H1 (cell line): ENCODE data around the gene GLDC. TPM values are rescaled to one million over a fixed set of nuclear protein-coding genes. Genes with fewer than 3 reads are reported as not detected.

Experiments
- CTCF ChIA-PET: fragments of 300-600 bp; sonication (Branson Sonifier 250); formaldehyde crosslinking; loops from one replicate; lab custom pipeline; 2021; ENCODE audit not compliant: partially characterized antibody; lab: Charles Lee
- POLR2A ChIA-PET: fragments of 300-600 bp; sonication (Branson Sonifier 250); formaldehyde crosslinking; loops from one replicate; lab custom pipeline; 2021; ENCODE audit warnings: inconsistent platforms; ENCODE audit not compliant: partially characterized antibody; lab: Charles Lee
- DNase-seq, 2 experiments: peaks; one replicate each; pipeline versions ENCODE4 v3.0.0 to v3.0.0-alpha.2; 2010 to 2022; ENCODE audit warnings: low spot score in 2 of 2, low read depth in 1 of 2, mixed read lengths in 1 of 2
- FAIRE-seq: peaks from 2 replicates; lab custom pipeline; 2011; peaks lifted over from hg19 to GRCh38; lab: Jason Lieb, UNC
- H2AFZ ChIP-seq: 2 replicates; pipeline ENCODE4 v1.8.1; 2012; ENCODE audit warnings: low read length, inconsistent platforms
- H2AK5ac ChIP-seq: 2 replicates; pipeline ENCODE4 v1.6.1; 2013; ENCODE audit warnings: low read depth, low read length
- H2BK120ac ChIP-seq: replicated peaks from 2 replicates; pipeline ENCODE3; 2013; ENCODE audit warnings: low read depth, low read length, inconsistent platforms
- H2BK12ac ChIP-seq: 2 replicates; pipeline ENCODE4 v1.6.1; 2013; ENCODE audit warnings: low read depth, low read length
- H2BK15ac ChIP-seq: 2 replicates; pipeline ENCODE4 v1.6.1; 2013; ENCODE audit warnings: low read length
- H2BK20ac ChIP-seq: 2 replicates; pipeline ENCODE4 v1.6.1; 2013; ENCODE audit warnings: low read length
- H2BK5ac ChIP-seq: 2 replicates; pipeline ENCODE4 v1.6.1; 2013; ENCODE audit warnings: low read depth, low read length
- H3K14ac ChIP-seq: 2 replicates; pipeline ENCODE4 v1.6.1; 2013; ENCODE audit warnings: inconsistent platforms; ENCODE audit not compliant: insufficient read length
- H3K18ac ChIP-seq: 2 replicates; pipeline ENCODE4 v1.6.1; 2013; ENCODE audit warnings: low read length; ENCODE audit errors: extremely low read depth
- H3K23ac ChIP-seq: 2 replicates; pipeline ENCODE4 v1.6.1; 2013; ENCODE audit warnings: inconsistent platforms; ENCODE audit not compliant: insufficient read length
- H3K23me2 ChIP-seq: 2 replicates; pipeline ENCODE4 v1.6.1; 2013; ENCODE audit warnings: low read depth, low read length
- H3K27ac ChIP-seq: 2 replicates; pipeline ENCODE4 v1.6.1; 2011; ENCODE audit warnings: low read depth, low read length, inconsistent platforms
- H3K27me3 ChIP-seq, 4 experiments: replicated peaks in 1 of 4; 1 replicate in 1 of 4; 2 replicates in 3 of 4; pipeline versions ENCODE4 v1.6.1 to v1.8.1; 2011 to 2013; ENCODE audit warnings: low read length in 3 of 4, mild to moderate bottlenecking in 3 of 4, inconsistent platforms in 2 of 4, mixed read lengths in 2 of 4, moderate library complexity in 1 of 4; ENCODE audit not compliant: control insufficient read depth in 3 of 4, insufficient read depth in 3 of 4; ENCODE audit errors: extremely low read depth in 1 of 4
- H3K36me3 ChIP-seq, 4 experiments: 2 replicates each; pipeline versions ENCODE4 v1.6.1 to v1.8.1; 2011 to 2013; ENCODE audit warnings: mild to moderate bottlenecking in 4 of 4, low read length in 3 of 4, moderate library complexity in 2 of 4, control low read depth in 1 of 4, inconsistent platforms in 1 of 4; ENCODE audit not compliant: insufficient read depth in 4 of 4, control insufficient read depth in 2 of 4
- H3K4ac ChIP-seq: replicated peaks from 2 replicates; pipeline ENCODE3; 2013; ENCODE audit warnings: low read length, low read depth, mixed read lengths, inconsistent platforms; ENCODE audit not compliant: insufficient read length
- H3K4me1 ChIP-seq, 4 experiments: replicated peaks in 1 of 4; 1 replicate in 1 of 4; 2 replicates in 3 of 4; pipeline versions ENCODE4 v1.6.1 to v1.8.1; 2011 to 2013; ENCODE audit warnings: low read length in 3 of 4, inconsistent platforms in 2 of 4, mixed read lengths in 1 of 4; ENCODE audit not compliant: insufficient read depth in 4 of 4, control insufficient read depth in 3 of 4
- H3K4me2 ChIP-seq, 2 experiments: 2 replicates each; pipeline versions ENCODE4 v1.6.1 to v1.8.1; 2011 to 2013; ENCODE audit warnings: low read depth in 2 of 2, low read length in 2 of 2, control low read depth in 1 of 2, inconsistent platforms in 1 of 2, mild to moderate bottlenecking in 1 of 2; ENCODE audit not compliant: insufficient read depth in 1 of 2
- H3K4me3 ChIP-seq, 4 experiments: fragments of 200-600, 300-600 bp in 1 of 4; sonication (generic), shearing (Covaris generic), sonication (Bioruptor Twin) in 1 of 4; 2 replicates each; pipeline versions ENCODE4 v1.5.1 to v1.8.1; 2011 to 2016; ENCODE audit warnings: low read length in 4 of 4, low read depth in 3 of 4, control low read depth in 2 of 4, inconsistent platforms in 2 of 4, mild to moderate bottlenecking in 2 of 4, mixed read lengths in 1 of 4, moderate library complexity in 1 of 4; ENCODE audit not compliant: insufficient read depth in 2 of 4; ENCODE audit errors: extremely low read depth in 1 of 4
- H3K56ac ChIP-seq: replicated peaks from 2 replicates; pipeline ENCODE3; 2013; ENCODE audit warnings: low read depth, mild to moderate bottlenecking, mixed read lengths, low read length, inconsistent platforms; ENCODE audit not compliant: insufficient read length
- H3K79me1 ChIP-seq: 2 replicates; pipeline ENCODE4 v1.6.1; 2013; ENCODE audit warnings: low read depth, low read length, control low read depth
- H3K79me2 ChIP-seq, 2 experiments: 2 replicates each; pipeline versions ENCODE4 v1.6.1 to v1.8.1; 2012 to 2013; ENCODE audit warnings: low read length in 2 of 2, mild to moderate bottlenecking in 2 of 2, inconsistent platforms in 1 of 2; ENCODE audit not compliant: insufficient read depth in 2 of 2, control insufficient read depth in 1 of 2
- H3K9ac ChIP-seq, 4 experiments: replicated peaks in 1 of 4; 1 replicate in 1 of 4; 2 replicates in 3 of 4; pipeline versions ENCODE4 v1.6.1 to v1.8.1; 2011 to 2013; ENCODE audit warnings: low read depth in 3 of 4, low read length in 3 of 4, control low read depth in 2 of 4, mild to moderate bottlenecking in 2 of 4, moderate library complexity in 2 of 4, inconsistent platforms in 1 of 4; ENCODE audit errors: extremely low read depth in 1 of 4
- H3K9me3 ChIP-seq, 2 experiments: 2 replicates each; pipeline versions ENCODE4 v1.6.1 to v1.8.1; 2012 to 2013; ENCODE audit warnings: mild to moderate bottlenecking in 2 of 2, moderate library complexity in 2 of 2, control low read depth in 1 of 2, inconsistent platforms in 1 of 2, low read depth in 1 of 2, low read length in 1 of 2, mixed read lengths in 1 of 2; ENCODE audit not compliant: insufficient read depth in 2 of 2
- H4K20me1 ChIP-seq, 2 experiments: replicated peaks in 1 of 2; 2 replicates each; pipeline versions ENCODE3 to v1.8.1; 2011 to 2013; ENCODE audit warnings: inconsistent platforms in 2 of 2, low read length in 2 of 2, mild to moderate bottlenecking in 1 of 2; ENCODE audit not compliant: insufficient read depth in 2 of 2, control insufficient read depth in 1 of 2
- H4K5ac ChIP-seq: 2 replicates; pipeline ENCODE4 v1.6.1; 2013; ENCODE audit warnings: low read length, low read depth, mixed read lengths, inconsistent platforms; ENCODE audit not compliant: insufficient read length
- H4K8ac ChIP-seq: 2 replicates; pipeline ENCODE4 v1.8.0; 2013; ENCODE audit warnings: mild to moderate bottlenecking, moderate library complexity, low read length, inconsistent platforms; ENCODE audit not compliant: insufficient read depth; ENCODE audit errors: extremely low read depth
- H4K91ac ChIP-seq: replicated peaks from 2 replicates; pipeline ENCODE3; 2013; ENCODE audit warnings: low read length, mixed read lengths, inconsistent platforms; ENCODE audit not compliant: insufficient read length
- ASH2L ChIP-seq: fragments of 200-600, 300-600 bp; sonication (generic); IDR thresholded peaks from one replicate; pipeline ENCODE4 v1.7.1; 2017; ENCODE audit warnings: low read length
- POLR2A ChIP-seq, 2 experiments: IDR thresholded peaks; 1 replicate in 1 of 2; 2 replicates in 1 of 2; pipeline ENCODE4 v1.6.1; 2011; ENCODE audit warnings: low read depth in 2 of 2, low read length in 2 of 2, mild to moderate bottlenecking in 2 of 2; ENCODE audit errors: control extremely low read depth in 1 of 2
- RBBP5 ChIP-seq: IDR thresholded peaks from 2 replicates; pipeline ENCODE4 v1.7.1; 2012; ENCODE audit warnings: low read depth, mild to moderate bottlenecking, inconsistent platforms, low read length, moderate library complexity, borderline replicate concordance
- RNF2 ChIP-seq: fragments of 200-900, 300-1000 bp; sonication (generic); IDR thresholded peaks from 2 replicates; pipeline ENCODE4 v1.7.1; 2016; ENCODE audit warnings: borderline replicate concordance, low read depth, mild to moderate bottlenecking, antibody characterized with exemption, low read length; ENCODE audit not compliant: poor library complexity, severe bottlenecking; ENCODE audit errors: missing control alignments
- SIN3A ChIP-seq, 2 experiments: IDR thresholded peaks in 1 of 2; conservative IDR thresholded peaks in 1 of 2; 2 replicates each; pipeline ENCODE4 v1.6.1; 2011 to 2012; ENCODE audit warnings: low read length in 2 of 2, improper control_type of control experiment in 1 of 2, low read depth in 1 of 2, mild to moderate bottlenecking in 1 of 2
- SIRT6 ChIP-seq: IDR thresholded peaks from one replicate; pipeline ENCODE4 v1.7.1; 2012; ENCODE audit warnings: low read length, inconsistent platforms
- SUZ12 ChIP-seq: fragments of 200-600 bp; sonication (generic); IDR thresholded peaks from 2 replicates; pipeline ENCODE4 v1.6.1; 2012; ENCODE audit warnings: mild to moderate bottlenecking, inconsistent platforms, low read length, moderate library complexity, mixed read lengths
- WGBS, 2 experiments: shearing (Covaris generic) in 1 of 2; methylation state at CpG; one replicate each; pipeline versions ENCODE4 v1.1.6 to v1.1.7; 2013 to 2015; ENCODE audit warnings: low lambda C conversion rate in 2 of 2, mixed read lengths in 2 of 2, inconsistent platforms in 1 of 2, low coverage in 1 of 2, missing lambda C conversion rate in 1 of 2; ENCODE audit not compliant: insufficient replicate concordance in 2 of 2, insufficient coverage in 1 of 2, insufficient read length in 1 of 2; ENCODE audit errors: extremely low coverage in 1 of 2, missing lambda C conversion rate in 1 of 2; 5-methylcytosine and 5-hydroxymethylcytosine counted together
- polyA plus RNA-seq, 7 experiments: library from polyadenylated mRNA; depleted of rRNA in 3 of 7; stranded (reverse) in 5 of 7; unstranded in 2 of 7; fragments of >200 nt in 5 of 7; fragments of 200-250 nt in 2 of 7; gene quantifications; 1 replicate in 5 of 7; 2 replicates in 1 of 7; 4 replicates in 1 of 7; pipeline versions ENCODE4 v1.2.1 to v1.2.3, GENCODE V29; 2011 to 2013; ENCODE audit warnings: missing spikeins in 2 of 7, mixed read lengths in 2 of 7
- total RNA-seq: library from RNA; stranded (reverse); fragmentation: NEBNext Ultra II Directional; extraction: Animal tissue kit (Norgen Biotek cat#: 25700); gene quantifications from 2 replicates; pipeline ENCODE4 v1.2.1, GENCODE V29; 2021
- TF ChIP-seq, protein P1 (sequence below): IDR thresholded peaks from 2 replicates; pipeline ENCODE4 v1.6.1; 2012; ENCODE audit warnings: inconsistent platforms
- TF ChIP-seq, protein P2 (sequence below): IDR thresholded peaks from 2 replicates; pipeline ENCODE4 v1.6.1; 2011; ENCODE audit warnings: low read length, improper control_type of control experiment

GLDC gene
- total and polyA plus RNA-seq, 2 of the 8 experiments (the other 6 are each of a cell fraction or from before 2014, with no cell fraction given) = 48.8 to 101 TPM

DNA sequence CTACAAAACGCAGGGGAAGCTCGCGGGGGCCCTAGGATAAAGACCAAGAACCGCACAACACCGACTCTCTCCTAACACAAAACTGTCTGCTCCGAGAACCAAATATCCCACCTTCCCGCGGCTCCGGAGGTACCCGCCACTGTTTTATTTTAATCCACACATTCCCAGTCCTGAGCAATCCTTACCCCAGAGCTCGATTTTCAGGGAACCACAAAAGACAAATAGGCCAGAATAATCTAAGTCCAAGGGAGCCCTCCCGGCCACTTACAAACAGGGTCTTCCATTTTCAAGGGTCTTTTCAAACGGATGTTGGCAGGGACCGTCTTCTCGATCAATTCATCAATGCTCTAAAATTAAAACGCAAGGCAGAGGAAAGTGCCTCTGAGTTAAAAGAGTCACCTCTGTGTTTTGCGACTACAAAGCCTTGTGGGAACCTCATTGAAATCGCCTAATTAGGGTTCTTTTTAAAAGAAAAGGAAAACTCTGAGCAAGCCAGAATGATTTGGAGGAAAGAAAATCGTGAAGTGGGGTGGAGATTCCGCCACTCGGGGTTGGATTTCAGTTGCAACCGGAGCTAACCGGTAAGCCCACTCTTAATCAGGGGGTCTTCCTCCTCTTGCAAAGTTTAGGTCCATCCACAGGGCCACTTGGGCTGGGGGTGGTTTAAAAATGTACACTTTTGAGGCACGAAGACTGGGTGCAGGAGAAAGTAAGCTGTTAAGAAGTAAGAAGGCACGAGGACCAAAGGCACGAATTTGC is 1.0 kb downstream of the GLDC start:
- Histone ChIP-seq H4K8ac (peak overlapping the region; percentile 58; the same call in 1 of the 2 replicates), H3K27ac (no peak overlapping the region), H3K79me2 (peaks cover 0 to 65% of the 10 kb centered on the region in 2 experiments; a peak in 3 of 4 replicates), H3K14ac (no peak overlapping the region), H3K27me3 (peaks cover 0 to 11% (median 7%) of the 10 kb centered on the region in 4 experiments; a peak in 5 of 7 replicates), H2BK5ac (no peak overlapping the region), H3K4me3 (peak overlapping the region; percentile 84 to 92 (median 89)), H3K18ac (peak overlapping the region; percentile 35; the same call in 1 of the 2 replicates), H2BK20ac (no peak overlapping the region), H3K23me2 (peaks cover 15% of the 10 kb centered on the region), H3K4ac (peak overlapping the region; percentile 41), H3K4me1 (peaks cover 3 to 12% (median 7%) of the 10 kb centered on the region in 4 experiments; a peak in 6 of 7 replicates), H3K56ac (no peak overlapping the region), H3K36me3 (no peaks in the 10 kb centered on the region; a peak in 1 of 8 replicates), H2BK120ac (no peak overlapping the region), H3K23ac (no peak overlapping the region), H2BK12ac (no peak overlapping the region), H4K20me1 (peaks cover 0 to 9% of the 10 kb centered on the region in 2 experiments), H4K91ac (peak overlapping the region; percentile 38), H2AK5ac (no peak overlapping the region), H4K5ac (no peak overlapping the region), H2BK15ac (no peak overlapping the region), H3K9ac (peak overlapping the region; percentile 62 to 83 (median 70)), H3K79me1 (peaks cover 8% of the 10 kb centered on the region), H3K4me2 (peak overlapping the region; percentile 88 to 100), H2AFZ (no peak overlapping the region), H3K9me3 (no peaks in the 10 kb centered on the region)
- no peak for DNase-seq
- POLR2A ChIA-PET = interaction anchor here (0.6 to 1.7 kb wide), 9 partner anchors 9 to 113 kb away, joined by 3 to 7 read pairs (median 3); no protein-coding TSS in a partner anchor
- FAIRE-seq = no peak
- 2% methylated on average over 26 of the region's 26 CpGs; no CpG with 5 or more reads in 1 of the 2 experiments for WGBS, 2 experiments
- CTCF ChIA-PET = interaction anchor here (0.8 to 1.0 kb wide), 3 partner anchors 37 to 149 kb away, joined by 3 read pairs; no protein-coding TSS in a partner anchor
- TF ChIP-seq, protein P1, sequence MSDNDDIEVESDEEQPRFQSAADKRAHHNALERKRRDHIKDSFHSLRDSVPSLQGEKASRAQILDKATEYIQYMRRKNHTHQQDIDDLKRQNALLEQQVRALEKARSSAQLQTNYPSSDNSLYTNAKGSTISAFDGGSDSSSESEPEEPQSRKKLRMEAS = no peak
- TF ChIP-seq RBBP5 (peak; percentile 7; the same call in 1 of the 2 replicates), SIN3A (conservative IDR thresholded peaks at IDR 0.05 in 1 of 2, IDR thresholded peaks at IDR 0.05 in 1 of 2; ENCODE audit: low read depth in 1 of 2, low read length in 2 of 2) (no peak), RNF2 (no peak), ASH2L (peak; percentile 16), POLR2A (IDR thresholded peaks at IDR 0.05; ENCODE audit: control extremely low read depth in 1 of 2, low read depth in 2 of 2, low read length in 2 of 2) (no peak), SUZ12 (peak; percentile 16; the same call in 1 of the 2 replicates), SIRT6 (no peak)
- TF ChIP-seq, protein P2, sequence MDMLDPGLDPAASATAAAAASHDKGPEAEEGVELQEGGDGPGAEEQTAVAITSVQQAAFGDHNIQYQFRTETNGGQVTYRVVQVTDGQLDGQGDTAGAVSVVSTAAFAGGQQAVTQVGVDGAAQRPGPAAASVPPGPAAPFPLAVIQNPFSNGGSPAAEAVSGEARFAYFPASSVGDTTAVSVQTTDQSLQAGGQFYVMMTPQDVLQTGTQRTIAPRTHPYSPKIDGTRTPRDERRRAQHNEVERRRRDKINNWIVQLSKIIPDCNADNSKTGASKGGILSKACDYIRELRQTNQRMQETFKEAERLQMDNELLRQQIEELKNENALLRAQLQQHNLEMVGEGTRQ = no peak
